ENCODE data around the gene SOX6.

- no peak for TF ChIP-seq SIN3A (IDR thresholded peaks at IDR 0.05; ENCODE audit: borderline replicate concordance, insufficient read depth, low read length)
- no peak for TF ChIP-seq REST (IDR thresholded peaks at IDR 0.05; ENCODE audit: insufficient read depth in 1 of 2, low read depth in 2 of 2, low read length in 2 of 2)
- TF ChIP-seq FOXP2 (optimal IDR thresholded peaks at IDR 0.05; ENCODE audit: borderline replicate concordance, extremely low read depth, extremely low read length, insufficient read depth): no peak
- TF ChIP-seq POLR2AphosphoS5 (IDR thresholded peaks at IDR 0.05; ENCODE audit: low read depth, low read length): no peak
- TF ChIP-seq TAF1 (IDR thresholded peaks at IDR 0.05; ENCODE audit: borderline replicate concordance, insufficient read depth, low read length): no peak
These were observed 78.1 kb downstream of the SOX6 start for GRCh38 chr11:16278273-16278672.
